ENCODE measurements around the gene MAPKAP1. TPM values are rescaled to one million over a fixed set of nuclear protein-coding genes. Genes with fewer than 3 reads are reported as not detected.

The MAPKAP1 gene
- total RNA-seq, 2 experiments from 2014 or later: 55.3 to 57.9 TPM

GRCh38 chr9:125476645-125477044 is 230.4 kb downstream of the MAPKAP1 start:
- no peaks in the 10 kb centered on the region for H3K9me3 Mint-ChIP-seq
- no peak overlapping the region for H3K27ac Mint-ChIP-seq
- H3K4me1 Mint-ChIP-seq (ENCODE audit: low read depth): no peaks in the 10 kb centered on the region
- H3K27me3 Mint-ChIP-seq: no peaks in the 10 kb centered on the region
- DNase-seq: no peak
- H3K36me3 Mint-ChIP-seq: peaks cover 14% of the 10 kb centered on the region
- CTCF ChIA-PET: no interaction called here
- no peak overlapping the region for H3K4me3 Mint-ChIP-seq
- intact Hi-C loops (cut with micrococcal nuclease): no loop called here
- POLR2A ChIA-PET: no interaction called here

- Mint-ChIP-seq H3K27me3 (no peaks in the 10 kb centered on the region), H3K36me3 (peaks cover 15% of the 10 kb centered on the region), H3K4me3 (no peak overlapping the region), H3K27ac (no peak overlapping the region), H3K4me1 (ENCODE audit: low read depth) (no peaks in the 10 kb centered on the region), H3K9me3 (no peaks in the 10 kb centered on the region)
- ChIA-PET POLR2A (no interaction called here), CTCF (no interaction called here)
- no peak for DNase-seq
- intact Hi-C loops (cut with micrococcal nuclease): no loop called here
Observed at GRCh38 chr9:125475385-125475784, 231.6 kb downstream of the MAPKAP1 start.

GRCh38 chr9:125472926-125473701 is 233.9 kb downstream of the MAPKAP1 start:
- Mint-ChIP-seq H3K4me3 (no peak overlapping the region), H3K27me3 (no peaks in the 10 kb centered on the region), H3K27ac (no peak overlapping the region), H3K36me3 (peaks cover 6% of the 10 kb centered on the region), H3K4me1 (ENCODE audit: low read depth) (no peaks in the 10 kb centered on the region), H3K9me3 (no peaks in the 10 kb centered on the region)
- intact Hi-C loops (cut with micrococcal nuclease): no loop called here
- ChIA-PET CTCF (no interaction called here), POLR2A (interaction anchor here (0.6 kb wide), 1 partner anchor 1238 kb away, joined by 5 read pairs; no protein-coding TSS in a partner anchor)
- no peak for DNase-seq

- CTCF ChIA-PET: no interaction called here
Observed at GRCh38 chr9:125472562-125472925, 234.5 kb downstream of the MAPKAP1 start.

GRCh38 chr9:125470767-125471580 is 236.0 kb downstream of the MAPKAP1 start:
- no peaks in the 10 kb centered on the region for H3K27me3 Mint-ChIP-seq
- CTCF ChIA-PET: no interaction called here
- H3K4me1 Mint-ChIP-seq (ENCODE audit: low read depth): no peaks in the 10 kb centered on the region
- H3K36me3 Mint-ChIP-seq: peaks cover 4% of the 10 kb centered on the region
- no peak overlapping the region for H3K4me3 Mint-ChIP-seq
- H3K9me3 Mint-ChIP-seq: no peaks in the 10 kb centered on the region
- intact Hi-C loops (cut with micrococcal nuclease): no loop called here
- no peak for DNase-seq
- POLR2A ChIA-PET: no interaction called here
- H3K27ac Mint-ChIP-seq: no peak overlapping the region

More at GRCh38 chr9:125472562-125472925, 234.5 kb downstream of the MAPKAP1 start:
- intact Hi-C loops (cut with micrococcal nuclease): no loop called here
- Mint-ChIP-seq H3K4me1 (ENCODE audit: low read depth) (no peaks in the 10 kb centered on the region), H3K27me3 (no peaks in the 10 kb centered on the region), H3K4me3 (no peak overlapping the region), H3K9me3 (no peaks in the 10 kb centered on the region), H3K36me3 (peaks cover 2% of the 10 kb centered on the region), H3K27ac (no peak overlapping the region)
- no peak for DNase-seq
- POLR2A ChIA-PET: interaction anchor here (0.6 kb wide), 1 partner anchor 1239 kb away, joined by 5 read pairs; no protein-coding TSS in a partner anchor

- H3K4me3 Mint-ChIP-seq: no peak overlapping the region
- no peak for DNase-seq
- H3K27ac Mint-ChIP-seq: no peak overlapping the region
- peaks cover 4% of the 10 kb centered on the region for H3K36me3 Mint-ChIP-seq
- CTCF ChIA-PET: no interaction called here
- intact Hi-C loops (cut with micrococcal nuclease): no loop called here
- no peaks in the 10 kb centered on the region for H3K4me1 Mint-ChIP-seq (ENCODE audit: low read depth)
- no peaks in the 10 kb centered on the region for H3K27me3 Mint-ChIP-seq
- POLR2A ChIA-PET: no interaction called here
- no peaks in the 10 kb centered on the region for H3K9me3 Mint-ChIP-seq
Observed at GRCh38 chr9:125470189-125470588, 236.8 kb downstream of the MAPKAP1 start.

GRCh38 chr9:125468646-125469045 is 238.4 kb downstream of the MAPKAP1 start:
- H3K9me3 Mint-ChIP-seq: no peaks in the 10 kb centered on the region
- H3K4me3 Mint-ChIP-seq: no peak overlapping the region
- H3K27ac Mint-ChIP-seq: no peak overlapping the region
- H3K4me1 Mint-ChIP-seq (ENCODE audit: low read depth): no peaks in the 10 kb centered on the region
- H3K27me3 Mint-ChIP-seq: no peaks in the 10 kb centered on the region
- H3K36me3 Mint-ChIP-seq: peaks cover 6% of the 10 kb centered on the region
- ChIA-PET POLR2A (no interaction called here), CTCF (no interaction called here)
- intact Hi-C loops (cut with micrococcal nuclease): no loop called here
- no peak for DNase-seq

GRCh38 chr9:125467116-125467740 is 239.8 kb downstream of the MAPKAP1 start:
- POLR2A ChIA-PET: no interaction called here
- Mint-ChIP-seq H3K27me3 (no peaks in the 10 kb centered on the region), H3K4me1 (ENCODE audit: low read depth) (no peaks in the 10 kb centered on the region)

GRCh38 chr9:125466411-125466810 is 240.6 kb downstream of the MAPKAP1 start:
- ChIA-PET CTCF (no interaction called here), POLR2A (no interaction called here)
- Mint-ChIP-seq H3K36me3 (peaks cover 10% of the 10 kb centered on the region), H3K4me1 (ENCODE audit: low read depth) (no peaks in the 10 kb centered on the region), H3K4me3 (no peak overlapping the region), H3K27me3 (no peaks in the 10 kb centered on the region), H3K9me3 (no peaks in the 10 kb centered on the region), H3K27ac (no peak overlapping the region)
- no peak for DNase-seq
- intact Hi-C loops (cut with micrococcal nuclease): no loop called here

More at GRCh38 chr9:125467116-125467740, 239.8 kb downstream of the MAPKAP1 start:
- no peak overlapping the region for H3K4me3 Mint-ChIP-seq
- peaks cover 6% of the 10 kb centered on the region for H3K36me3 Mint-ChIP-seq
- no peak for DNase-seq
- CTCF ChIA-PET: no interaction called here
- H3K27ac Mint-ChIP-seq: no peak overlapping the region
- intact Hi-C loops (cut with micrococcal nuclease): no loop called here
- H3K9me3 Mint-ChIP-seq: no peaks in the 10 kb centered on the region

- Mint-ChIP-seq H3K27ac (no peak overlapping the region), H3K4me3 (no peak overlapping the region), H3K36me3 (peaks cover 20% of the 10 kb centered on the region), H3K9me3 (no peaks in the 10 kb centered on the region), H3K27me3 (no peaks in the 10 kb centered on the region), H3K4me1 (ENCODE audit: low read depth) (no peaks in the 10 kb centered on the region)
- POLR2A ChIA-PET: no interaction called here
- CTCF ChIA-PET: no interaction called here
- no peak for DNase-seq
- intact Hi-C loops (cut with micrococcal nuclease): no loop called here
Observed at GRCh38 chr9:125464591-125465385, 242.2 kb downstream of the MAPKAP1 start.

GRCh38 chr9:125463926-125464325 is 243.1 kb downstream of the MAPKAP1 start:
- POLR2A ChIA-PET: no interaction called here
- Mint-ChIP-seq H3K36me3 (peaks cover 23% of the 10 kb centered on the region), H3K4me1 (ENCODE audit: low read depth) (no peaks in the 10 kb centered on the region), H3K9me3 (no peaks in the 10 kb centered on the region), H3K4me3 (no peak overlapping the region), H3K27me3 (no peaks in the 10 kb centered on the region), H3K27ac (no peak overlapping the region)
- intact Hi-C loops (cut with micrococcal nuclease): no loop called here
- no peak for DNase-seq
- CTCF ChIA-PET: no interaction called here

GRCh38 chr9:125462861-125463291 is 244.1 kb downstream of the MAPKAP1 start:
- Mint-ChIP-seq H3K9me3 (peaks cover 4% of the 10 kb centered on the region), H3K4me3 (no peak overlapping the region), H3K4me1 (ENCODE audit: low read depth) (no peaks in the 10 kb centered on the region), H3K36me3 (peaks cover 28% of the 10 kb centered on the region), H3K27ac (no peak overlapping the region), H3K27me3 (no peaks in the 10 kb centered on the region)
- ChIA-PET CTCF (no interaction called here), POLR2A (interaction anchor here (1.0 kb wide), 1 partner anchor 131 kb away, joined by 3 read pairs; no protein-coding TSS in a partner anchor)
- intact Hi-C loops (cut with micrococcal nuclease): no loop called here
- DNase-seq: no peak

All from activated CD4-positive, alpha-beta memory T cell treated with anti-CD3 and anti-CD28 coated beads for 36 hours (primary cell).